ENCODE data around the gene COL6A2. TPM values are rescaled to one million over a fixed set of nuclear protein-coding genes. Genes with fewer than 3 reads are reported as not detected.
A peak's percentile ranks its signal among the peaks of the same experiment; 100 is the strongest.

The COL6A2 gene
- polyA plus RNA-seq, 1 donor, result 161 TPM

DNA sequence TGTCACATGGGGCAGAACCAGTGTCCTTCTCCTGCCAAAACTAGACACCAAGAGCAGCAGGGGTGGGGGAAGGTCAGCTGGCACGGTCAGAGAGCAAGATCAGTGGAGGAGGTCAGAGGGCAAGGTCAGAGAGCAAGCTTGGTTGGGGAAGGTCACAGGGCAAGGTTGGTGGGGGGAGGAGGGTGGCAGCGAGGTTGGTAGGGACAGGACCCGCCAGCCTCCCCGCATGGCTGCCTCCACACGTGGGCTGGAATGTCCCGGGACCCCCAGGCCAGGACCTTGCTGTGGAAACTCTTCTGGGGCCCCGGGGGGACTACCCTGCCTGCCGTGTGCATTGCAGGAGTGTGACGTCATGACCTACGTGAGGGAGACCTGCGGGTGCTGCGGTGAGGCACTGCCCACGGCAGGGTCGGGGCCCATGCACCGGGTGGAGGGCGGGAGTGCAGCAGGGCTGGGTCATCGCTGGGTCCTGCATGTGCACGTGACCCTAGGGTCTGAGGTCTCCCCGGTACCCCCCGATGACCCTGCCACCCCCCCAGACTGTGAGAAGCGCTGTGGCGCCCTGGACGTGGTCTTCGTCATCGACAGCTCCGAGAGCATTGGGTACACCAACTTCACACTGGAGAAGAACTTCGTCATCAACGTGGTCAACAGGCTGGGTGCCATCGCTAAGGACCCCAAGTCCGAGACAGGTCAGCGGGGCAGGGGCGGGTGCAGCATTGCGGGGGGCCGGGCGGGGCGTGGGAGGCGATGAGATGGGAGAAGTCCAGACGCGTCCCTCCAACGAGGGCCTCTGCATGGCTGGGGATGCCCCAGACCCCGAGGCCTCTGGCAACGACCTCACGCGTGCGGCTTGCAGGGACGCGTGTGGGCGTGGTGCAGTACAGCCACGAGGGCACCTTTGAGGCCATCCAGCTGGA is 27.3 kb downstream of the COL6A2 start:
- DNase-seq, result no peak

DNA sequence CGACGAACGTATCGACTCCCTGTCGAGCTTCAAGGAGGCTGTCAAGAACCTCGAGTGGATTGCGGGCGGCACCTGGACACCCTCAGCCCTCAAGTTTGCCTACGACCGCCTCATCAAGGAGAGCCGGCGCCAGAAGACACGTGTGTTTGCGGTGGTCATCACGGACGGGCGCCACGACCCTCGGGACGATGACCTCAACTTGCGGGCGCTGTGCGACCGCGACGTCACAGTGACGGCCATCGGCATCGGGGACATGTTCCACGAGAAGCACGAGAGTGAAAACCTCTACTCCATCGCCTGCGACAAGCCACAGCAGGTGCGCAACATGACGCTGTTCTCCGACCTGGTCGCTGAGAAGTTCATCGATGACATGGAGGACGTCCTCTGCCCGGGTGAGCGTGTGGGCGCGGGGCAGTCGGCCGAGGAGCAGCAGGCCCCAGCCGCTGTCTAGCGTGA is 28.0 kb downstream of the COL6A2 start:
- no peak for DNase-seq

DNA sequence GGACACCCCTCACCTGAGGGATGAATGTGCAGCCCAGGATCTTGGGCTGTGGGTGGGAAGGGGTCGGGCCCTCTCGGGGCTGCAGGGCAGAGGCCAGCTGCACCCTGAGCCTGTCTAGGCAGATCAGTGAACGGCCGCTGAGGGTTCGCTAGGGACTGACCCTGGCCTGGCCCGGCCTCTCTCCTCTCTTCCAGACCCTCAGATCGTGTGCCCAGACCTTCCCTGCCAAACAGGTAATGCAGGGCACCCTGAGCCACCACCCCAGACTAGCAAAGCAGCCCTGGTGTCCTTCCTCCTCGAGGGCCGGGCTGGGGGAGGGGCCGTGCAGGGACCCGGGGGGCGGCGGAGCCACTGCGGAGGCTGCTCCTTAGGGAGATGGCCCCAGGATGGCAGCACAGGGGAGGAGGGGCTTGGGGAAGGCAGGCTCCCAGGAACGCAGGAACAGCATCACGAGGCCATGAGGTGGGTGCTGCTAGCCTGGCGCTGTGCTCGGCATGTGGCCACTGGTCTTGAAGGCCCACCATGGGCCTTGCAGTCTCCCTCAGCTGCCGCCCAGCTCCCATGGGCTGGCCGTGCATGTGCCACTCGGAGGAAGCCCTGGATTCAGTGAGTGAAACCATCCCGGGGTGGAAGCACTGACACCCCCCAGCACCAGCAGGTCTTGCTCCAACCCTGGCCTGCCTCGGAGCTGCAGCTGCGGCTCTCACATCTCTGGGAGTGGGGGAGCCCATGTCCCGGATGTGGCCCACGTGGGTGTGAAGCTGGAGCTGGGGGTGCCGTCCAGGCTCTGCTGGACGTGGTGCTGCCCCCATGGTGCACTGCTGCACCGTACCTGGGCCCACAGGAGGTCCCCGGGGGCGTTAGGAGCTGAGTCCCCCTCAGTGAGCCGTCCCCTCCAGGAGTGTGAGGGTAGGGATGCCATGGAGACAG is 28.7 kb downstream of the COL6A2 start:
- no peak for DNase-seq

- DNase-seq, result no peak
These were observed 29.6 kb downstream of the COL6A2 start for GRCh38 chr21:46127239-46128105.

DNA sequence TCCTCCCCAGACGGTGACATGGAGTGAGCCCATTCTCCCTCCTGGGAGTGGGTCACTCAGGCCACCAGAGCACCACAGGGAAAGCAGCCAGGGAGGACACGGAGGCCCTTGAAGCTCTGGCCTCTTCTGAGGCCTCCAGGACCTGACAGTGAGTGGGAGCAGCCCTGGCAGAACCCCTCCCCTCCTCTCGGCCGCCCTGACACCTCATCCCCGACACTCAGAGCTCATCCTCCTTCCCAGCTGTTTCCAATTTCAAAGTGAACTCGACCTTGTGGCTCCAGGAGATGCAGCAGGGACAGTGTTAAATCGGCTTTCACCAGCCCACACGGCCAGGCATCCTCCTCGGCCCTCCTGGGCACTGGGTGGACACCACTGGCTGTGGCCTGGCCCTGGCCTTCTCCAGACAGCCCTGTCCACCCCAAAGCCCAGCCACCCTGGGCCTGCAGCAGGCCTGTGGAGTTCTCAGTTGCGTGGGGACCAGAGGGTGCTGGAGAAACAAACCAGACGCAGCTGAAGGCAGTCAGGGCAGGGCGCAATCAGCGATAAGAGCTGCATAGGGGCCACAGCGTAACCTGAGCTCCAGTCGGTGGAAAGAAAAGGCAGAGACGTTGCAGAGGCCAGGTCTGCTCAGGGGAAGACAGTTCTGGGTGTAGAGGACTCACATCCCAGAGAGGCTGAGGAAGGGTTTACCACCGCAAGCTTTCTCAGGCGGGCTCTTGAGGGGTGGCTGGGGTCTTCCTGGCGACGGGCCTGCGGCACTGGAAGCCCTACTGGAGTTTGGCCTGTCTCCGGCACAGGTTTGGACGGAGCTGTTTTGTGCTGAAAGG is 30.4 kb downstream of the COL6A2 start:
- DNase-seq, result peak; percentile 34

DNA sequence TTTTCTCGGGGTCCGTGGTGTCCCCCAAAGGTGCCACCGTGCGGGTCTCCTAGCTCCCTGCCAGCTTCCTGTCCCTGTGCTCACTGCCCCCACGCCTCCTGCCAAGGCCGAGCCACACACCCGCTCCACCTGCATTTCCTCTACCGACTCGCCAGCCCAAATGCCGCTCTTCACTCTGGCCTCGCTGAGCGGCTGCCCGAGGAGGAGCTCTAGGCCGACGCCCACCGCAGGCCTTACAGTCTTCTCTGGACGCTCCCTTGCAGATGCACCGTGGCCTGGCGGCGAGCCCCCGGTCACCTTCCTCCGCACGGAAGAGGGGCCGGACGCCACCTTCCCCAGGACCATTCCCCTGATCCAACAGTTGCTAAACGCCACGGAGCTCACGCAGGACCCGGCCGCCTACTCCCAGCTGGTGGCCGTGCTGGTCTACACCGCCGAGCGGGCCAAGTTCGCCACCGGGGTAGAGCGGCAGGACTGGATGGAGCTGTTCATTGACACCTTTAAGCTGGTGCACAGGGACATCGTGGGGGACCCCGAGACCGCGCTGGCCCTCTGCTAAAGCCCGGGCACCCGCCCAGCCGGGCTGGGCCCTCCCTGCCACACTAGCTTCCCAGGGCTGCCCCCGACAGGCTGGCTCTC is 31.1 kb downstream of the COL6A2 start:
- DNase-seq, result no peak

- no peak for DNase-seq
These were observed 32.1 kb downstream of the COL6A2 start for GRCh38 chr21:46129846-46130651.

GRCh38 chr21:46130831-46131587 is 33.1 kb downstream of the COL6A2 start:
- DNase-seq, result no peak

DNA sequence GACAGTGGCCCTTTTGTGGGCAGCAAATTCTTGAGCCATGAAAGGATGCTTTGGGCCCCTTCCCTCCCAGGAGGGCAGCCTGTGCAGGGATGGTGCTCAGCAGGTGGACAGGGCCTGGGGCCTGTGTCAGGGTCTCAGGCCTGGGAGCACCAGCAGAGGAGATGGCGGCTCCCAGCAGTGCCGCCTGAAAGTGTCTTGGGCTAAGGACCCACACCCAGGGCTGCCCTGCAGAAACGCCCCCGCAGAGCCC is 33.6 kb downstream of the COL6A2 start:
- DNase-seq, result no peak

GRCh38 chr21:46131838-46132651 is 34.1 kb downstream of the COL6A2 start:
- DNase-seq, result no peak

- no peak for DNase-seq
These were observed 38.0 kb downstream of the COL6A2 start for GRCh38 chr21:46135782-46136395.

GRCh38 chr21:46136739-46137349 is 38.9 kb downstream of the COL6A2 start:
- DNase-seq, result no peak

- DNase-seq, result no peak
These were observed 40.0 kb downstream of the COL6A2 start for GRCh38 chr21:46137908-46138307.

- no peak for DNase-seq
These were observed 40.6 kb downstream of the COL6A2 start for GRCh38 chr21:46138383-46138970.

- DNase-seq, result no peak
These were observed 41.8 kb downstream of the COL6A2 start for GRCh38 chr21:46139686-46140085.

DNA sequence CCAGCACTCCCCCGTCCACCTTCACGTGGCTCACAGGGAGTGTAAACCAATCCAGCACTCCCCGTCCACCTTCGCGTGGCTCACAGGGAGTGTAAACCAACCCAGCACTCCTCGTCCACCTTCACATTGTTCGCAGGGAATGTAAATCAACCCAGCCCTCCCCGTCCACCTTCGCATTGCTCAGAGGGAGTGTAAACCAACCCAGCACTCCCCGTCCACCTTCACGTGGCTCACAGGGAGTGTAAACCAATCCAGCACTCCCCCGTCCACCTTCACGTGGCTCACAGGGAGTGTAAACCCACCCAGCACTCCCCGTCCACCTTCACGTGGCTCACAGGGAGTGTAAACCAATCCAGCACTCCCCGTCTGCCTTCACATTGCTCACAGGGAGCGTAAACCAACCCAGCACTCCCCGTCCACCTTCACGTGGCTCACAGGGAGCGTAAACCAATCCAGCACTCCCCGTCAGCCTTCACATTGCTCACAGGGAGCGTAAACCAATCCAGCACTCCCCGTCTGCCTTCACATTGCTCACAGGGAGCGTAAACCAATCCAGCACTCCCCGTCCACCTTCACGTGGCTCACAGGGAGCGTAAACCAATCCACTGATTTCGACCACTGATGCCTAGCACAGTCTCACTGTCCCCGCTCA is 42.6 kb downstream of the COL6A2 start:
- DNase-seq, result peak; percentile 42
